COLO668 (cell line): Measurements from ENCODE around the gene ABLIM2.
A peak's percentile ranks its signal among the peaks of the same experiment; 100 is the strongest.

ENCODE experiments used
- DNase-seq: peaks from one replicate; lab custom pipeline; 2025; ENCODE audit not compliant: unreplicated experiment; lab: John Stamatoyannopoulos, UW

The ABLIM2 gene

DNA sequence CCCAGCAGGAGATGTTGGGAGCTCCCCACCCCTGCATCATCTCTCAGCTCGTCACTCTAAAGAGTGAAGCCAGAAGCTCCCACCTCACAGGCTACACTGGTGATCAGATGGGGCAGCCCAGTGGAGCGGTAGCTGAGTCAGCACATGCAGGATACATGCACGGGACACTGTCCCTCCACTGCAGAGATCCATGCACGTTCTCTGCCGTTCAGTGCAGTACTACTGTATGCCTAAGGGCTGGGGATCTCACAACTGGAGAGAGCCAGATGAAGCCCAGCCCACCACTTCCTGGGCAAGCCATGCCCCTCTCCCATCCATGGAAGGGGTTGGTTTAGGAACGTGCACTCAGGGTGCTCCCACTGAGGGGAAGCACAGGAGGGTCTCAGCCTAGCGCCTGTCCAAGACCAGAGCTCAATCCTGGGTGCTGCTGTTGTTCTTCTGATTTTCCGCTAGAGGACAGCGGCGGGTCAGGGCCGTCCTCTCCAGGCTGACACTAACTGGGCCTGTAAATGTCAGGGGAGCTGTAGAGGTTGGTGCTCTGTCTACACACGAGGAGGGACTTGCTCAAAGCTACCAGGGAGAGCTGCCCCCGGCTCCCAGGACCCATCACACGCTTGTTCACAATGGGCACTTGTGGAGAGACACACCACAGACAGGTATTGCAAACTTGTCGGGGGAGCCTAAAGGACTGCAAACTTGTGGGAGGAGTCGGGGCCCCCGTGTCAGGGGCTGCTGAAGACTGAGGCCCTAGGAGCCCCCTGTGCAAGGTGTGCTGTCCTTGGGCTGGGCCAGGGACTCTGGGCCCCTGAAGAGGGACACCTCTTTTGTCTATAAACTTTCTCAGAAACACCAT, 18.2 kb upstream of the ABLIM2 start:
- DNase-seq: peak; percentile 56

DNA sequence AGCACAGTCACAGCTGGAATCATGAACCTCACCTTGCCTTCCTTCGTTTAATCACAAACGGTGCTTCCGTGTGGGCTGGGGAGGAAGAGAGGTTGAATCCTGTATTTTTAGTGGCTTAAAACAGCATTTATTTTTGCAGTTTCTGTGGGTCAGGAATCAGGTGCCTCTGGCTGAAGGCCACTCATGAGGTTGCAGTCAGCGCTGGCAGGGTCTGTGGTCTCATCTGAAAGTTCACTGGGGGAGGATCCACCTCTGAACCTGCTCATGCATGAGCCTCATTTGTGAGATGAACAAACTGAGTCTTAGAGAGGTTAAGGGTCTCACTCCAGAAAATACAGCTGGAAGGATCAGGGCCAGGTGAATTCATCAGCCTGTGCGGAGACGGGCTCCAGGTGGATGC, 17.1 kb upstream of the ABLIM2 start:
- no peak for DNase-seq

DNA sequence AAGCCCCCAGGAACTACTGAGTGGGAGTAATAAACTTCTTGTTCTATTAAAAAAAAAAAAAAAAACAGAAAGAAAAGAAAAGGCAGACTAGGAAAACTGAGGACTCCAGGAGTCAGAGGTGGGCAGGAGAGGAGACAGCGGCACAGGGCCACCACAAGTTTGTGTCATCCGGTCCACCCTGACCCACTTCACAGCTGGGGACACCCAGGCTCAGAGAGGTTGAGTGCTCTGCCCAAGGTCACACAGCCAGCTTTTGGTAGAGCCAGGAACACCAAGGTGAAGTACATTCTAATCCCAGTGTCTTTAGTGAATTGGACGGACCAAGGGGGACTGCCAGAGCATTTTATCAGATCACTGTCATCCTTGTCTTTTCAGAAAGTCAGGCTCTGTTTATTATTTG, 16.4 kb upstream of the ABLIM2 start:
- DNase-seq: no peak

DNA sequence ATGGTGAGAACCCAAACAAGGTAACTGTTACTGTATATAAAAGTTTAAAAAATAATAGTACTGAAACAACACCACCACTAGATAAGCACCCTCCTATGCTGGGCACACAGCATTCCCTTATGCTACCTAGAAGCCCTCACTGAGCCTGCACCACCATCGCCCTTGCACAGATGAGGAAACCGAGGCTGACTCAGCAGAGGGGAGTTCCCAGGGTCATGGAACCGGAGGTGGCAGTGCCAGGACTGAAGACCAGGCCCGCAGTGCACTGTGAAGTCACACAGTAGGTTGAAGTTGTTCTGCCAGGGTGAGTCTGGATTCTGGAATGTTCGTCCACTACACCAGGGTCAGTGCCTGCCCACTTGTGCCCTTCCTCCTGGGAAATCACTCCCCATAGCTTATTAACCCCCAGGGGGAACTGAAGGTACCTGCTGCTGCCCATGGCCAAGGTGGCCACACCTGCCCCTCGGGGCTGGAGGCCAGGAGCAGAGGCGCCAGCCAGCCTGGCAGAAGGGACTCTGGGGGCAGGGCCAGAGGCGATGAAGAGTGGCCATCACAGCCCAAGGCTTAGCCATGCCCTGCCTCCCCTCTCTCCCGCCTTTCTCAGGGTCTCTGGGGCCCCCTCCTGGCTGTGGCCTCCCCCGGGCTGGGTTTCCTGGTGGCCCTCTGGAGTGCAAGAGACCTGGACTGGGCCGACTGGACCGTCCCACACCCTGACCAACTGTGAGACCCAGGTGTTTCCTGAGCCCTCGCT, 15.1 kb upstream of the ABLIM2 start:
- peak; percentile 15 for DNase-seq

DNA sequence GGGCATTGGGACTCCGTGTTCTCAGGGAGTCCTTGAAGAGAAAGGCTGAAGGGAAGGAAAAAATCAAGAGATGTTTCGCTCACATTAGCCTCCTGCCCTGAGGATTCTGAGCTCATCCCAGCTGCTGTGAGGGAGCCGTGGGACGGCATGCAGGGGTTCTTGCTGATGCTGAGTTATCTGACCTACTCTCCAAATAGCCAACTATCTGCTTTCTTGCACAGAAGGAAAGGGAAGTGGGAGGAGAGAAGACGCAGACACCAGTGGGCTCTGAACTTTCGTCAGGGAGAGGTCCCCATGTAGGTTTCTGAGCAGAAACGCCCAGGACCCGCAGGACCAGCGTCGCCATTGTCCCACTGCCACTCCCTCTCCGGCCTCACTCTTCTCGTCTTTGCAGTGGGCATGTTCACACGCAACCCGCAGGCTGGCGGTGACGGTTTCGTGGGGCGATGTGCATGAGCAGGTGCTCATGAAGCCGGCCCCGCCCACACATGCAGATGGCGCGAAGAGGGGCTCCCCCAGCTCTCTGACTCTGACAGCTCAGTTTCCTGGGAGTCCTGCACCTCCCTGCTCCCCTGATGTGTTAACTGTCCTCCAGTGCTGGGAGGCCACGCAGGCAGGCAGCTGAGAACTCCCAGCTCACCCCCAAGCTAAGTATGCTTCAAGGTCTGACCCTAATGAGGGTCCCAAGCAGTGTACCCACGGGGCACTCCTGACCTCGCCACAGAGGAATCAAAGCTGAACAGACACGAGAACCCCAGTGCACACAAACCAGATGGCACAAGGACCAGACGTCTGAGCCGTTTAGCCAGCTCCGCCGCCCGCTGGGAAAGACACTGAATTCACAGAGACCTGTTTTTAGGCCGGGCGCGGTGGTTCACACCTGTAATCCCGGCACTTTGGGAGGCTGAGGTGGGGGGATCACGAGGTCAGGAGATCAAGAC, 13.6 kb upstream of the ABLIM2 start:
- DNase-seq: no peak

GRCh38 chr4:8171266-8171665, 12.7 kb upstream of the ABLIM2 start:
- DNase-seq: no peak

DNA sequence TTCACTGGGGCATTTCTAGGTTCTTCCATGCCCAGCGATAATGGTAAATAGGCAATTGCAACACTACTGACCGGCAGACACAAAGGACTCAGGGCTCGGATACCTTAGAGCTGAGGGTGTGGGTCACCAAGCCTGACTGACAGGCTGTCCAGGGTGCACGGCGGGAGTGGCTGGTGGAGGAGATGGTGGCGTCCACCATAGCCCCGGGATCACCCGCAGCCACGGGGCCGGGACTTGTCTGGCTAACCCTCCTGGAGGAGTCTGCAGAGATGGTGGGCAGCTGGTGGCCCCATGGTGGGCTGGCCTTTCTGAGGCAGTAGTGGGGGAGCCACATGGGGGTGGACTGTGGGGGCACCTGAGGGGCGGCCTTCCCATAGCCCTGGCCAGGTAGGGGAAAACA, 11.7 kb upstream of the ABLIM2 start:
- no peak for DNase-seq

GRCh38 chr4:8169763-8170162, 11.2 kb upstream of the ABLIM2 start:
- DNase-seq: no peak

- DNase-seq: no peak
These were observed 10.4 kb upstream of the ABLIM2 start for GRCh38 chr4:8168832-8169598.

DNA sequence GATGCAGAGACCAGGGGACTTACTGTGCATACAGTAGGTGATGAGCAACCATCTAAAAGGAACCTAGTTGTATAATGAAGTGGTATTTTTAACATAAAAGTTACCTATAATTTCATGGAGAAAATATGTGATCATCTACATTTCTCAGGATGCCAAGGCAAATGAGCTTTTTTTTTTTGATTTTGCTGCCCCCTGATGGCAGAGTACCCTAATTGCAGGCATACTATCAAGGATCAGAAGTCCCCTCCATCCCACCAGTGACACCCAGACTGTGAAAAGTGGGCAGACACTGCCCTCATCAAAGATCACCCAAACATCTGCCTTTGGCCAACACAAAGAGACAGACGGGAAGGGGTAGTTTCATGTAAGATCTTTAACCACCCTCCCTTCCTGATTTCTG, 9.6 kb upstream of the ABLIM2 start:
- DNase-seq: no peak

DNA sequence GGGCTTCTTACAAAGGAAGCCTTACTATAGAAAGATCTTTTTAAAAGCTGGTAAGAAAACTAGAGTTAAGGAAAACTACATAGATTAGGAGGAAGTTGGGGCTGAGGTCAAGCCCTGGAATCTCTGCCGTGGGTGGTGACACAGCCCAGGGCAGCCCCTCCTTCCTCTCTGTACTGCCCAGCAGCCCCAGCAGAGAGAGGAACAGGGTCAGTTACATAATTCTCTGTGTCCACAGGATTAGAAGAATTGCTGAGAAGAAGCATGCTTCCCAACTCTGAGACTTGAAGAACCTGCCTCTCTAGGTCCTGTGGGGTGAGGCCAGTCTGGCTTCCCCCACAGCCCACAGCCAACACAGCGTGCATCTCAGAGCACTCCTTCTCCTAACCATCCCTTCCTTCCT, 9.2 kb upstream of the ABLIM2 start:
- no peak for DNase-seq

- DNase-seq: no peak
These were observed 8.7 kb upstream of the ABLIM2 start for GRCh38 chr4:8167291-8167690.

- DNase-seq: peak; percentile 34
These were observed 6.8 kb upstream of the ABLIM2 start for GRCh38 chr4:8165374-8165896.

- peak; percentile 29 for DNase-seq
These were observed 6.1 kb upstream of the ABLIM2 start for GRCh38 chr4:8164687-8165086.

DNA sequence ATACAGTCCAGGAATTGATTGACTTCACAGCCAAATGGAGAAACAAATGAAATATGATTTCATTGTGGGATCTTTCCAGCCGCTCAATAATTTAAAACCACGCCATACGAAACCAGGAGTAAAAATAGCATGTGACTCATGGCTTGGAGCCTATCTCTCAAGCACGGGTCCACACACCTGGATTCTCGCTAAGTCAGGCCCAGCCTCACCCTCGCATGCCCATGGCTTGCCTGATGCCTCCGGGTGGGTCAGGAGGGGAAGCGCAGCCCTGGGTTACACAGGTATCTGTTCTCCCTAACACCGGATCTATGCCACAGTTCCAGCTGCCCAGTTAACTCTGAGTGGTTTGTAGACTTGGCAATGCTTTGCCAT, 5.6 kb upstream of the ABLIM2 start:
- peak; percentile 77 for DNase-seq

- peak; percentile 41 for DNase-seq
These were observed 5.0 kb upstream of the ABLIM2 start for GRCh38 chr4:8163436-8164193.

DNA sequence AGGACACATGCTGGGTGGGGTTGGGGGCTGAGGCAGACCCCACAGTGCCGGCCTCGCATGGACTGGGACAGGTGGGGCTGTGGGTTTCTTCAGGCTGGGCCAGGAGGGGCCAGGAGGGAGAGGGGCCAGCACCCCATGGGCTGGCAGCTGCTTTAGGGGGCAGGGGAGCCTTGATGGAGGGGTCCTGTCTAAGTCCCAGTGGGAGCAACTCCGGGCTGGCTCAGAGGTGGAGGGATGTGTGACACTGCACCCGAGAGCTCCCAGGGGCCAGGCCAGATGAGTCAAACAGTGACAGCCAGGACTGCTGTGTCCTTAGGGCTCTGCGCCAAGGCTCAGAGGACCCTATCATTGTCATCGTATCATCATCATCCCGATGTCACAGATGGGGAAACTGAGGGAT, 4.4 kb upstream of the ABLIM2 start:
- DNase-seq: peak; percentile 18

DNA sequence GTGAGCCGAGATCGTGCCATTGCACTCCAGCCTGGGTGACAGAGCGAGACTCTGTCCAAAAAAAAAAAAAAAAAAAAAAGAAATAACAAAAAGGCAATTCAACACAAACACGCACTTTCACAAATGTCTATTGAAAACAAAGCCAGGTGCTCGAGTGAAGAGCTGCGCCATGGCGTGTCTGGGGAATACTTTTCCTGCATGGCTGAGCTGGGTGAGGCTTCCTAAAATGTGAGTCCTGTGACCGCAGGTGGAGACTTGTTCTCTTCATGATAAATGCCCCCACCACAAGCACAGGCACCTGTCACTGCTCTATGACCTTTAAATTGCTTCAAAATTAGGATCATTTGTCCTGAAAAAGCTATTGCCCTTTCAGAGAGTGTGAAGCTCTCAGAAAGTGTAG, 4.0 kb upstream of the ABLIM2 start:
- peak; percentile 50 for DNase-seq

DNA sequence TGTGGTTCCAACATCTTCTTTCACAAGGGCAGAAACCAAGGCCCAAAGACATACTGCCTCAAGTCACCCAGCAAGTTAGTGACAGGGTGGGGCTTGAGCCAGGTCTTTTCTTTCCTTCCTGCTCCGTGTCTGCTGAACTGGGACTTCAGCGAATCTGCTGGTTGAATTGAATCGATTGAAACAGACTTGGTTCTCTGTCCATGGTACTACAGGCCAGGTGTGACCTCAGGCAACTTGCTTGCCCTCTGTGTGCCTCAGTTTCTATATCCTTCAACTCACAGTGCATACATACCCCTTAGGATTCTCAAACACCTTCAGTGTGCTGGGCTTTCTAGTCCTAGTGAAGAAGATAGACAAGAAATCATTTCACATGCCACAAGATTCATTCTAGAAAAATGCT, 2.0 kb upstream of the ABLIM2 start:
- DNase-seq: no peak

- DNase-seq: peak; percentile 50
These were observed 1.6 kb upstream of the ABLIM2 start for GRCh38 chr4:8160233-8160560.
